HG02610 (cell line): ENCODE measurements around the gene PLCL2.
A peak's percentile ranks its signal among the peaks of the same experiment; 100 is the strongest.

ENCODE experiments used
- ATAC-seq: cut with Tn5 transposase; IDR thresholded peaks from one replicate; pipeline ENCODE4 v1.9.1; 2021; ENCODE audit warnings: mild to moderate bottlenecking, moderate library complexity; ENCODE audit not compliant: unreplicated experiment

The PLCL2 gene

DNA sequence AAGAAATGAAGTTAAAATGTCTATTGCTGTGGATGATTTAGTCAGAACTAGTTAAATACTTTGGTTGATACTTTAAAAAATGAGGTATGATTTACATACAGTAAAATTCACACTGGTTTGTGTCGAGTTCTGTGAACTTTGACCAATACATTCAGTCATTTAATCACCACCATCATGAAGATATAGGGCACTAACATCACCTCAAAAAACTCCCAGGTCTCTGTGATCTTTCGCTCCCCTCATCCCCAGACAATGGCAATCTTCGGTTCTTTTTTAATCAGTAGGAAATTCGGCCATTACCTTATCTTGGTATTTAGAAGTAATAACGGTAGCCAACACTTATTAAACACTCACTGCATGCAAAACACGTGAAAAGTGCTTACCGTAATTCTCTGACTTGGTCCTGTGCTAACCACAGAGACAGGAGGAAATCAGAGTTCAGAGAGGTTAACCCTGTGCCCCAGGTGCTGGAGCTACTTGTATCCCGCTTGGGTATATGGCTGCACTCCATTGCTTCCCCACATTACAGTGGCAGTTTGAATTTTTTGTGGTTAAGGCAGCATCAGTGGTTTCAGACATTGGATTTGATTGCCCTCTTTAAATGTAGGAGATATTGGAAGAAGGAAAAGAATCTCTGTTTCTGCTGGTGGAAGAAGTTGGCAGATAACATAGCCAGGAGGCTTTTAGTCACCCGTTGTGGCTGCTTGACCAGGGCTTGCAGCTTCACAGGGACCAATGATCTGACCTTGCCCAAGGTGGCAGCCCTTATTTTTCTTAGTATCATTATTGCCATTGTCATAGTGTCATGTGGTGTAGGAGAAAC, 4.2 kb downstream of the PLCL2 start:
- peak; percentile 43 for ATAC-seq

DNA sequence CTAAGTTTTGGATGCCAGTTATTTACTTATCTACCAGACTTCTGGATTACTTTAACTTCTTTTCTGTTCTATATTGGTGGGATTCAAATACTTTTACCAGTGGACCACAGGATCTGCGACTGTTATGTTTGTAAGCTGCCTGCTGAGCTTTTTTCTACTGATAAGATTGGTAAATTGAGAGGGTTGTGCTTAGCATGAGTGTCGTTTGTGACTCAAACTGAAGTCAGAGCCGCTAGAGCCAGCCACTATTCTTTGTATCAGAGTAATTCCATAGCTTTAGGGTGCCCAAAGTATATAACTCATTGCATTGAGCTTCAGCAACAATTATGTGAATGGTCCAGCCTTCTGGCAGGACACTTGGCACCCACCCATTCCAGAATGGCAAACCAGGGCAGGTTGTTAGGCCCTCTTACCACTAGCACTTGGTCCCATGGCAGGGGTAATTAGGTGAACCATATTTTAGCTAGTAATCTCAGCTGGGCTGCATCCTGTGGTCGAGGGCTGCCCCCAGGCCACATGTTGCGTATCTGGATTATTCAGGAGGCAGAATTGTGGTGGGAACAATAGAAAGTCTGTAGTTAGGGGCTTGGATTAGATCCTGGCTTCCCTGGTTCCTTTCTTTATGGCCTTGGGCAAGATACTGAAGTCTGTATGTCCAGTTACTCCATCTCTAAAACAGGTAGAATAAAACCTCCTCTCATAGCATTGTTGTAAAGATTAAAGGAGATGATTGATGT, 6.0 kb downstream of the PLCL2 start:
- ATAC-seq: no peak

GRCh38 chr3:16893618-16894200, 9.0 kb downstream of the PLCL2 start:
- ATAC-seq: no peak

- ATAC-seq: no peak
These were observed 11.4 kb downstream of the PLCL2 start for GRCh38 chr3:16896094-16896627.

GRCh38 chr3:16896820-16897219, 12.1 kb downstream of the PLCL2 start:
- no peak for ATAC-seq

DNA sequence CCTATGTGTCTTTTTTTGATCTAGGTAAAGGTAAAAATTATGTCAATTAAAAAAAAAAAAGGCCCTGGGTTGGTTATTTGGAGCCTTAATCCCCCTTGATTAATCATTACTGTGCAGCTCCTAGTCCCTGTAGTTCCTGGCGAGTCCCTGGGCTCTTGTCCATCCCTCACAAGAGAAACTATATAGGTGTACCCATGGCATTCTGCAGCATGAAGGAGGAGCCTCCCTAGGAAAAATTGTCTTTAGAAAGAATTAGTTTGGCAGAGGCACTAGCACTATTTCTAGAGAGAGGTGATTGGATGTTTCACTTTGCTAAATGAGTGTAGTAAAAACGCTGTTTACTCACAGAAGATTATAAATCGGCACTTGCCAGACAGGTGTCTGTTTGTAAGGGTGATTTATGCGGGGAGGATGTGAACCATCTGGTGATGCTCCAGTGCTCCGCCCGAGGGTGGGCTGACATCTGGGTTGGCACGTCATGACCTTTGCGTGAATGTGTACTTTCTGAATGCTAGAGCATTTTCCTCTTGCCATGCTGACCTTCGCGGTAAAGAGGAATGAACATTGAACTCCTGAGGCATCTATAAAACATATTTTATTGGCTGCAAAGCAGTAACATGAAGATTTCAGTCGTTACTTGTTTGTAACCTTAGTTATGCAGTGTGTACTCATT, 12.6 kb downstream of the PLCL2 start:
- ATAC-seq: peak; percentile 57

DNA sequence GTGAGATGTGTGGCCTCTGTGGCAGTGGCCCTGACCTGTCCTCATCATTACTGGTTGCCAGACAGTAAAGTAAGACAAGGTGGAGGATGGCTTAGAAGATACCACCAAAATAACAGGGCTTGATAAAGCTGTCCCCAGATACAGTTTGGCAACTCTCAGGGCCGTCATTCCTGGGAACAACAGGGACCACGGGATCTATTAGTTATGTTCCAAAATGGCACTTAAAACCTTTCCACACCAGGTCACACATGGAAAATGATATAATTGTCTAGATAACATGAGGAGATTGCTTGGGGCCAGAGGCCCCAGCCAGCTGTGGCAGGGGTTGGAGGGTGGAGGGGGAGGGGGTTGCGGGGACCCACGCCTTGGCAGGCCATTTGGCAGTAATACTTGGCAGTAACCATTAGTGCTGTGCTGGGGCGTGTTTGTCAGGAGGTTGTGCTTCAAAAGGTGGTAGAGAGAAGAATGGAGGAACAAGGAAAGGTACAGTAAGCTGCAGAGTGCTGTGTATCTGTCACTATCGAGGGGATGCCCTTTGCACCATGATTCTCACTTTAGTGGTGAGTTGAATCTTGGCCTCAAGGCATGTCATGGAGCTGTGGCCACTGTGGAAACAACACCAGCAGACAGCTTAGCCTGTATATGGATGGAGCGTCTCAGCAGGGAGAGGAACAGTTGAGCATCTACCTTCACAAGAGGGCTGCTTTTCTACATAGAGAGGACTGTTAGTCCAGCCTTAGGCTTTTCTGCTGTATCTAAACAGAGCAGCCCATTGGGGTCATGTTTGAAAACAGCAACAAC, 14.0 kb downstream of the PLCL2 start:
- no peak for ATAC-seq

GRCh38 chr3:16899919-16900318, 15.2 kb downstream of the PLCL2 start:
- ATAC-seq: no peak

DNA sequence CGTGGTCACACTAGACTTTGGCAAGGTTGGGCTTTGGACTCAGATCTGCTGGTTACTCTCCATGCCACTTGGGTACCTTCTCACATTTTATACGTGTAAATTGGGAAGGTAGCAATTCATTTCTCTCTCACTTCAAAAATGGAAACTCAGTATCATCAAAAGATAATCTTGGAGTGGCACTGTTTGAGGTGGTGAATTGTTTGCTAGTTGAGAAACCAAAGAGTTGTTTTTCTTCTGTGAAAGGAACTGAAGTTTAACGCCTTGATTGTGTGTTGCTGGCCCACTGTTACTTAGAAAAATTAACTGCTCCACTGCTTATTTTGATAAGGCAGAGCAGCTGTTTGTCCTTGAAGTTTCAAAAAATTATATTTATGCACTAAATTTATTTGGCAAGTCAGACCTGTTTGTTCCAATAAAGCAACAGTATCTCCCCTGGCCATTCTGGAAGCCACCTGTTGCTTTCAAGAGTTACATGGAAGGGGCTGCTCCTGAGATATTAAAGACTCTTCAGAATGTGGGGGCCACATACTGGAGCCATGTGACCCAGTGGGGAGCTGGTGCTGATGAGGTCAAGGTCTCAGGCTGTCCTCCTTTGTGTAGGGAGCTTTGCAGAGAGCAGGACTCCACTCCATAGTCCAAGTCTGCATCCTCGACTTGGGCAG, 16.2 kb downstream of the PLCL2 start:
- ATAC-seq: no peak

GRCh38 chr3:16904423-16905417, 20.0 kb downstream of the PLCL2 start:
- peak; percentile 54 for ATAC-seq

- no peak for ATAC-seq
These were observed 20.9 kb downstream of the PLCL2 start for GRCh38 chr3:16905704-16906103.

- ATAC-seq: peak; percentile 39
These were observed 21.9 kb downstream of the PLCL2 start for GRCh38 chr3:16906682-16907081.

DNA sequence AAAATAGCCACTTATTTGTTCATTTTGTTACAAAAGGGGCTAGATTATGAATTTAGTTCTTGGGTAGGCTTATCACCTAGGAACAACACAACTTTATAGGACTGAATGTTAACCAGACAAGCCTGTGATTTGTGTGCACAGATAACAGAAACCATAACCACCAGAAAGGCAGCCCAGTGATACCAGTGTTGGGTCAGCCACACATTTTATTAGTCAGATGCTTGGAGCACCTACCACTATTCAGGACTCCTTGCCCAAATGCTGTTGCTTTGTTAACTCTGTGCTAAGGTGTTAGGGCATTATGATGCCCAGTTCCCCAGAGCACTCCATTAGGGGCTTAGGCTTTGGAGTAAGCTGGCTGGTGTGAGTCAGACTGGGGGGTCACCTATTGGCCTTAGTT, 22.5 kb downstream of the PLCL2 start:
- peak; percentile 53 for ATAC-seq

DNA sequence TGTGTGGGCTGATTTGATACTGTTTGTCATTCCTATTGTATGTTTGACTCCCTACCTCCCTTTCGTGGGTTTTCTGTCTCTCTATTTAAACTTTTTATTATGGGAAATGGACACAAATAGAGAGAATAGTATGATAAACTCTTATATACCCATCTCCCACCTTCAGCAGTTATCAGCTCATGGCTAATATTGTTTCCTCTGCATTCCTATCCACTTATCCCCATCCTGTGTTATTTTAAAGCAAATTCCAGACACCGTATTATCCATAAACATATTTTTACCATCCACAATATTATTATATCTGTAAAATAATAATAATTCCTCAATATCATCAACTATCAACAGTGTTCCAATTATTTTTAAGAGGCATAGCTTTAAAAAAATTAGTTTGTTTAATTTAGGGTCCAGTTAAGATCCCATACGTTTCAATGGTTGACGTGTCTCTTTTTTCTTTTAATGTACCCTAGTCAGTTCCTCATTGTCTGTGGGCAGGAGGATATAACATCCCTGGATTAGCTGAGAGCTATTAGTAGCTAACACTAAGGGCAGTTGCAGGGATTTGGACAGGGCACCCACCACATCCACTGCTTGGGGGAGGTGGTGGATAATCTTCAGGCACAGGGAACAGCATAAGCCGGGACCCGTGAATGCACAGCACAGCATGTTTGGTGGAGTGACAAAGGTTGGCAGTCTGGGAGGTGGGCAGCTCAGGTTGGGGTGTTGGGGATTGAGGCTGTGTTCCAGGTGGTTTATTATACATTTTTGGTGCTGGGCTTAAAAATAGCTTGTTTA, 23.5 kb downstream of the PLCL2 start:
- ATAC-seq: no peak

GRCh38 chr3:16908896-16909295, 24.1 kb downstream of the PLCL2 start:
- no peak for ATAC-seq

GRCh38 chr3:16909802-16910201, 25.0 kb downstream of the PLCL2 start:
- ATAC-seq: no peak

GRCh38 chr3:16910207-16910606, 25.5 kb downstream of the PLCL2 start:
- ATAC-seq: no peak

DNA sequence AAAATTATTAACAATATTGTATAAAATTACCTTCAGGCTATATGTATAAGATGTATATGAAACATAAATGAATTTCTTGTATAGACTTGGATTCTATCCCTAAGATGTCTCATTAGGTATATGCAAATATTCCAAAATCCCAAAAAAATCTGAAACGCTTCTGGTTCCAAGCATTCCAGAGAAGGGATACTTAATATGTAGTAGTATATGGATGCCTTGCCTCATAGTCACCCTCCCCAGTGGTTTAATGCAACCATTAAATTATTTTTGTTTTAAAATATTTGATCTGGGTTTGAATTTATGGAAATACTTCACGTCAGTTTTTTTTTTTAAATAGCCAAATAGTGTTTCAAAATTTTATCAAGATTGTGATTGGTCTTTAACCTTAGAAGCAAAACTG, 27.2 kb downstream of the PLCL2 start:
- no peak for ATAC-seq
